NOMO-1 (cell line): ENCODE results near the gene ANKRD13D.

Source experiments
- DNase-seq, 2 experiments: peaks; one replicate each; lab custom pipeline; 2025; ENCODE audit not compliant: unreplicated experiment in 2 of 2; lab: John Stamatoyannopoulos, UW

ANKRD13D gene

DNA sequence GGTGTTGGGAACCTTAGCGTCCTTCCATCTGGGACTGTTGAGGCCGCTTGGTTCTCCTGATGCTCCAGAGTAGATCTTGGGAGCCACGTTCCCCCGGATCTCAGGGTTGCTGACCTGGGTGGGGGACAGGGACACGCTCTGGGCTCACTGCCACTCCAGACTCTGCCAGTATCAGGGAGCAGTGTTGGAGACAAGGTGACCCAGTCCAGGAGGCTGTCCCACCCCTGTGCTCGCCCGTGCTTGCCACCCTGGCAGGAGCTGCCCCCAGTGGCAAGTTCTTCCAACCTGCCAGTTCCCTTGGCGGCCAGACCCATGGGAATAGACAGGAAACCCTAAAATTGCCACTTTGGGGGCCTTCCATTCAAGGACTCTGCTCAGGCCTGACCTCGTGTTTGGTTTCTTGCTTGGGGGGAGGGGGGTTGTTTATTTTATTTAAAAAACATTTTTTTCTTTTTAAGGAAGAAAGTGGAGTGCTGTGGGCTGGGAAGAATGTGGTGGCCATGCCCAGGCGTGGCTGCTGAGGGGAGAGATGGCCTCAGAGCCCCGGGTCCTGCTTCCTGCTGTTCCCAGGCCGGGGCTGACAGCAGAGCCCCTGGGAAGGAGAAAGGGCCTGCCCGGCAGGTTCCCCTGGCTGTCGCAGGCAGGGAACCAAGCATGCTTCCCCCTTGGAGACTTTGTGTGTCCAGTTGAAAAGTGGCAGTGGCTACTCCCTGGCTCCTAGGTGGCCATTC, 15.7 kb upstream of the ANKRD13D start:
- DNase-seq = no peak

DNA sequence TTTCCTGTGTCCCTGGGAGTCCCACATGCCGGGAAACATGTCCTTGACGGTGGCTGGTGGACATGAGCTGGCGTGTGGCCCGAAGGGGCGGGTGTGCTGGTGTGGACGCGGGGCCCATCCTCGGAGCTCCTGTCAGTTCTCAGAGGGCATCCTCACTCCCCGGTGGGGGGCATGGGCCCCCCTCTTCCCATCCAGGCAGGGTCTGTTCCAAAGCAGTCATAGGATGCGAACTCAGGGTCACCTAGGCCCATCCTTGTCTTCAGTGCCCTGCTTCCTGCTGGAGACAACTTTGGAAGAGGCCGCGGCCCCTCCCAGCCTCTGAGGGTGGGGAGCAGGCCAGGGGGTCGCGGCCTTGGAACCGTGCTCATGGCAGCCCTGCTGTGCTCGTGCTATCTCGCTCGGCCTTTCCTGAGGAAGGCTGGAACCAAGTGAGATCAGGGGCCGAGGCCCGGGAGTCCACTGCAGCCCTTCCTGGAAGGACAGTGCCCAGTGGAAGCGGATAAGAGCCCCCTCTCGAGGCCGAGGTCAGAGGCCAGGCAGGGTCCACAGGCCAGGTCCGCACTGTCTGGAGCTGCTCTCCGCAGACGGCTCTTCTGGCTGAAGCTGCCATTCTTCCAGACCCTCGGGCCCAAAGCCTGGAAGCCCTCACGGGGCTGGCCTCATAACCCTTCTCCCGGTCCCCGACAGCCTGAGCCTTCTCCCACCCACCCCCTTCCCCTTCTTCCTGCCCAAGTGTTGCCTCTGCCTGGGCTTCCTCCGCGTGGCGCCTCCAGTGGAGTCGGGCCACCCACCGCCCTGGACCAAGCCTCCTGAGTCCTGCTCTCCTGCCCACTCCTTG, 14.1 kb upstream of the ANKRD13D start:
- DNase-seq = no peak

DNA sequence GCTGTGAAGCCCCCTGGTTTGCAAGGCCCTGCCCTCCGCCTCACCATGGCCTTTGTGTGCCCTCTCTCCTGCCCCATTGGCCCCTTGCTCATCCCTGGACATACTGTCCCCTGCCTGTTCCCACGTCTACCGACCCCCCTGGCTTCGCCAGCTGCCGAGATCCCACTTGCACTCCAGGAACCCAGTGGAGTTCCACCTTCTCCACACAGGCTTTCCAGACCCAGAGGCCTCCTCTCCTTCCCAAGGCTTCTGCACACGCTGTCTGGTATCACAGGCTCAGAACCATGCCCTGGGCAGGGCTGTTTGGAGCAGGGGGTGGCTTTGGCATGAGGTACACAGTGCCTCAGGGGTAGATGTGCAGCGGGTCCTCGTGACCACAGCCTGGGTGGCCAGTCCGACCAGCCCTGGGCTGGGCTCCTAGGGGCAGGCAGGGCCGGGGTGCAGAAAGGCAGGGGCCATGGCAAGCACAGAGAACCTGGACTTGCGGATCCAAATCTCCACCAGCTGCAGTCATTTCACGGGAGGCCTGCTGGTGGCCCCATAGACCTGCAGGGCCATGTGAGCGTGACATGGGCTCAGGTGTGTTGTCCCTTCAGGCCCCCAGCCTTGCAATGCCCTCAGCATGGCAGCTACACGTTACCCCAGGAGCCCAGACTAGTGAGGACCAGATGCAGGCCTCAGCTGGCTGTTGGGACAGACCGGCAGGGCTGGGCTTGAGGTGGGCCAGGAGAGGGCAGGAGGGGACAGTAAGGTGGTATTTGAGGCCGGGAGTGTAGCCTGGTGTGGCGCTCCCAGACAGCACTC, 13.3 kb upstream of the ANKRD13D start:
- DNase-seq = no peak

DNA sequence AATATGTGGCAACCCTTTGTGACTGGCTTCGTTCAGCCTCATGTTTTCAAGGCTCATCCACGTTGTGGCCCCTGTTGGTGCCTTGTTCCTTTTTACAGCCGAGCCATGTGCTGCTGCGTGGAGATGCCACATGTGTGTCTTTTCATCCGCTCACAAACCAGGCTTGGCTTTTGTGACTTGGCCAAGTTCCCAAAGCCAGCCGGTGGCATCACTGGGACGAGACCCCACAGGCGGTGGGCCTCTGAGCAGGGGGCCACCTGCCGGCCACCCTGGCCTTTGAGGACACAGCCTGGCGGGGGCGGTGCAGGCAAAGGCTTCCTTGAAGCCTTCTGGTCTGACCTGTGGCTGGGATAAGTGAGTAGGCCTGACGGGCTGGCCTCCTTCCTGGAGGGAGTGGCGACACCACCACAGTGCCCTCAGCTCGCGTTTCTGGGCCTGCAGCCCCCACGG, 12.3 kb upstream of the ANKRD13D start:
- DNase-seq = peak; percentile 92 to 96

DNA sequence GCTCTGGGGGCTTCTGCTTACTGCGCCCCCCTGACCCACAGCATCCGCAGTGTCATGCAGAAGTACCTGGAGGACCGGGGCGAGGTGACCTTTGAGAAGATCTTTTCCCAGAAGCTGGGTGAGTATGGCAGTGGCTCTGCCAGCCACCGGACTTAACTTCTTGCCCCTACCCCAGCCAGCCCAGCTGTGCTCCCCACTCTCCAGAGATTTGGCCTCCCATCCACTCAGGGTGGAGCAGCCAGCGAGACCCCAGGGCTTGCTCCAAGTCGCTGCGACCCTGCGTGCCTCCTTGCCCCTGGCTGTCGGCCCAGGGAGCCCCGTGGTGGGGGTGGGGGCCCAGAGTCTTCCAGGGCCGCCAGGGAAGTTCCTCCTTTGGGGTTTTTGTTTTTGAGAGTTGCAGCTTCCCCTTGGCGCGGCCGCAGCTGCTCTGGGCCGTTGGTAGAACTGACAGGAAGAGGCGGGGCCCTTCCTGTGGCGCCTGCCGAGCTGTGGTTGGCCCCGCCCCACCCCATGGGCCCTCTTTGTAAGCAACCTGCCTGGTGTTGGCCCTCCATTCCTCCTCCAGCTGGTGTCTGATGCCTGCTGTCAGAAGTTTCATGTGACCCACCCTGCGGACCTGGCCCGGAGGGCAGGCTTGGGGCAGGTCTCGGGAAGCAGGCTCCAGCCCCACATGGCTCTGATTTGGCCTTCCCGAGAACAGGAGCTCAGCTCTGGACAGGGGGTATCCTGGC, 11.7 kb upstream of the ANKRD13D start:
- DNase-seq = peak; percentile 98 to 99

DNA sequence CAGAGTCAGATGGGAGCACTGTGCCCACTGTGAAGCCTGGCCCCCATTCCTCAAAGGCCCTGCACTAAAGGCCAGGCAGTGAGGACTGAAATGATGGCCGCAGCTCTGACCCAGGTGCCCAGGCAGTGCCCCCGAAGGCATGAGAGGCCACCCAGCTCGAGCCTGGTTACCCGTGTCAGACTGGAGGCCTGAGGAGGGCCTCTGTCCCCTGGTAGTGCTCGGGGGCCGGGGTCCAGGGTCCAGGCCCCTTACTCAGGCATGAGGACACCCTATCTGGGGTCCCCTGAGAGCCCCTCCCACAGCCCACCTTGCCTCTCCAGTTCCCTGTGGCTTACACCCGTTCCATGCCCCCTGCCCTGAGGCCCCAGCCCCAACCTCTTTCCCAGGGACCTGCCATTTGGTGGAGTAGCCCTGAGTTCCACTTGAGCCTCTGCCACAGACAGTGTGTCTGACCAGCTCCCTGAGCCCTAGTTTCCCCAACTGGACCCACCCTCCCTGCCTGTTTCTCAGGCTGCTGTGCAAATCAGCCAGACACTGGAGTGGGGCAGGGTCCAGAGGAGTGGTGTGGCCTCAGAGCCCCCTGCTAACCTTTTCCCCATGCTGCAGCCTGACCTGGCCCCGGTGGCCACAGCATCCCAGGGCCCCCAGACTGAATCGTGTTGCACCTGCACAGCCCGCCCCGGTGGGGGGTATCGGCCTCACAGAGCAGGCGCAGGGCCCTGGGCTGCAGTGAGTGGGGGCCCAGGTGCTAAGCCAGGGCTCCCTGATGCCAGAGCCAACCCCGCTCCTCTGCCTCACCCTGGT, 10.8 kb upstream of the ANKRD13D start:
- DNase-seq = no peak

DNA sequence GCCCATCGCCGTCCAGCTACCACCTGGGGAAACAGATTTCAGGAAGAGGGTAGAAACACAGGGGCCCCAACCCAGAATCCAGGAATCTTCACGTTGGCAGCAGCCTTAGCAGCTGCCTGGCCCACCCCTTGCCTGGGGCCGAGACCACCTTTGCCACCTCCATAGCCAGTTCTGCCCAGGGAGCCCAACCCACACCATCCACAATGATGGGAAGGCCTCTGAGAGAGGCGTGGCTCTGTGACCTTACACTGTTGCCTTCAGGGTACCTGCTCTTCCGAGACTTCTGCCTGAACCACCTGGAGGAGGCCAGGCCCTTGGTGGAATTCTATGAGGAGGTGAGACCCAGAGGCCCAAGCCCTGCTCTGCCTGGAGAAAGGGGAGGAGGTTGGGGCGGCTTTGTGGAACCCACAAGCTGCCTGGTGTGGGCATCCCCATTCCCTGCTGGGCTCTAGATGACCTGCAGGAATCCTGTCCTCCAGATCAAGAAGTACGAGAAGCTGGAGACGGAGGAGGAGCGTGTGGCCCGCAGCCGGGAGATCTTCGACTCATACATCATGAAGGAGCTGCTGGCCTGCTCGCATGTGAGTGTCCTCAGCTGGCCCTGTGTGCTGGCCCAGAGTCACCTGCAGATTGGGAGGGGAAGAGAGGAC, 10.0 kb upstream of the ANKRD13D start:
- no peak for DNase-seq

DNA sequence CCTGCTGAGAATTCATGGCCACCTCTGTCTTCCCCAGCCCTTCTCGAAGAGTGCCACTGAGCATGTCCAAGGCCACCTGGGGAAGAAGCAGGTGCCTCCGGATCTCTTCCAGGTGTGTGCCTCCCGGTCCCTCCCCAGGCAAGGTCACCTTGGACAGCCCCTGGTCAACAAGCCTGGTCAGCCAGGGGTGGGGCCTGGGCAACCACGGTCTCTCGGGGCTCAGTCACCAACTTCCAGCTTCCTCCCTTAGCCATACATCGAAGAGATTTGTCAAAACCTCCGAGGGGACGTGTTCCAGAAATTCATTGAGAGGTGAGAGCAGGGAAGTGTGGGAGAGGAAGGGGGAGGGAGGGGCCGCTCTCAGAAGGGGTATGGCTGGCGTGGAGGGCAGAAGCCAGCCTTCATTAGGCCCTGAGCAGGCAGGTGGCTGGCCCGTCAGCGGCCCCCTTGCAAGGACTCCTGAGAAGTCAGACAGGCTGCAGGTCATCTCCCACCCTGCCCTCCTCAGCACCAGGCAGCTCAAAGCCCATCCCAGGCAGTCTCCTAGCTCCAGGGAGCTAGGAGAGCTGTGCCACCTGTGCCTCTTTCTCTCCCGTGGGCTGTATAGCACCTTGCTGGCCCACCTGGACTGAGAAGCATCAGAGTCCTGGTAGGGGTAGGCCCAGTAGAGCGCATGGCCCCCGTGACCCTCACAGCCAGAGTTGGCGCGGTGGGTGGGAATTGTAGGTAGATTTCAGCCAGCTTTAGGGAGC, 9.3 kb upstream of the ANKRD13D start:
- no peak for DNase-seq

DNA sequence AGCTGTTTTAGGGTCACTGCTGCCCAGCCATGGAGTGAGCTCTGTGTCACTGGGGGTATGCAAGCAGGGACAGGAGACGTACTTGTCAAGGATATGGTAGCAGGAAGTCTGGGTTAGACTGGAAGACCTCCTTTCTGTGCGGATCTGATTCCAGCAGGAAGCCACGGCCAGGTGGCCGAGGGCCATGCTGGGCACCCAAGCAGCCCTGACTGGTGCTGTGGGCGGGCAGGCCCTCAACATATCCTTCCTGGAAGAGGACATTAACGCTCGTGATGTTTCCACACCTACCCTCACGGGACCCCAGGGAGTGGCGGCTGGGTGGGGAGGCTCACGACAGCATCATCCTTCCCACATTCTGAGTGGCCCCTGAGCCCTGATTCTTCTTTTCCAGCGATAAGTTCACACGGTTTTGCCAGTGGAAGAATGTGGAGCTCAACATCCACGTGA, 8.7 kb upstream of the ANKRD13D start:
- no peak for DNase-seq

DNA sequence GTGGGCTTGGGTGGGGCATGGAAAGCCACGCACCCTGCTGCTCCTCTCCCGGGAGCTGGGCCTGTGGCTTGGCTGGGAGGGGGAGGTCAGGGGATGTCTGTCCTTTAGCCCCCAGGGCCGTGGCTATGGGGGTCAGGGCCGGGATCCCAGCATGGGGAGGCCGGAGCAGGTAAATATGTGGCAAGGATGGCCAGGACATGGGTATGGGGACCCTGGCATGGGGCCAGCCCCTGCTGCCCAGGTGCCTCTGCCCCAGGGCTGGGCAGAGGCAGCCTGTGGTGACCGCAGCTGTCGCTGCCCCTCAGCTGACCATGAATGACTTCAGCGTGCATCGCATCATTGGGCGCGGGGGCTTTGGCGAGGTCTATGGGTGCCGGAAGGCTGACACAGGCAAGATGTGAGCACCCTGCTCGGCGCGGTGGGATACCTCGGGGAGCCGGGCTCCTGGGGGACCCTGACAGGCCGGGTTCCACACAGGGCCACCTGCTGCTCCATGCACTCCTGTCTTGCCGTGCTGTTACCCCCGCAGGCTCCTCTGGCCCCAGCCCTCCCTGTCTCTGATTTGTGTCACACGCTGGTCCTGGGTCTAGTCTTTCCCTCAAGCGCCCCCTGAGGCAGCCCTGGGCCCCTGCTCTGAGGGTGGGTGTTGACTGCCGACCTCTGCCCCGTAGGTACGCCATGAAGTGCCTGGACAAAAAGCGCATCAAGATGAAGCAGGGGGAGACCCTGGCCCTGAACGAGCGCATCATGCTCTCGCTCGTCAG, 8.1 kb upstream of the ANKRD13D start:
- no peak for DNase-seq

DNA sequence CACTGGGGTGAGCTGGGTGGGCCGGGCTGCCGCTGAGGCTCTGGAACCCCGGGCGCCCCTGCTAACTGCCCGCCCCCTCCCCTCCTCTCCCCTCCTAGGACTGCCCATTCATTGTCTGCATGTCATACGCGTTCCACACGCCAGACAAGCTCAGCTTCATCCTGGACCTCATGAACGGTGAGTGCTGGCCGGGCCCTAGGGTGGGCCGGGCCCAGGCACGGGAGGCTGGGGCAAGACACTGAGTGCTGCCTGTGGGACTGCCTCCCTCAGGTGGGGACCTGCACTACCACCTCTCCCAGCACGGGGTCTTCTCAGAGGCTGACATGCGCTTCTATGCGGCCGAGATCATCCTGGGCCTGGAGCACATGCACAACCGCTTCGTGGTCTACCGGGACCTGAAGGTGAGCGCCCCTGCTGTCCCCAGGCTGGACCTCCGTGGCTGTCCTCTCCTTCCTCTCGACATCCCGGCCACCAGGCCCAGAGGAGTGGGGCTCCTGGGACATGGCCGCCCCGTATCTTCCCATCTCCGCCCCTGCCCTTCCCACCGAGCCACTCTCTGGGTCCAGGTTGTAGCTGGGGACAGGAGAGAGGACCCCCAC, 7.5 kb upstream of the ANKRD13D start:
- DNase-seq = no peak

DNA sequence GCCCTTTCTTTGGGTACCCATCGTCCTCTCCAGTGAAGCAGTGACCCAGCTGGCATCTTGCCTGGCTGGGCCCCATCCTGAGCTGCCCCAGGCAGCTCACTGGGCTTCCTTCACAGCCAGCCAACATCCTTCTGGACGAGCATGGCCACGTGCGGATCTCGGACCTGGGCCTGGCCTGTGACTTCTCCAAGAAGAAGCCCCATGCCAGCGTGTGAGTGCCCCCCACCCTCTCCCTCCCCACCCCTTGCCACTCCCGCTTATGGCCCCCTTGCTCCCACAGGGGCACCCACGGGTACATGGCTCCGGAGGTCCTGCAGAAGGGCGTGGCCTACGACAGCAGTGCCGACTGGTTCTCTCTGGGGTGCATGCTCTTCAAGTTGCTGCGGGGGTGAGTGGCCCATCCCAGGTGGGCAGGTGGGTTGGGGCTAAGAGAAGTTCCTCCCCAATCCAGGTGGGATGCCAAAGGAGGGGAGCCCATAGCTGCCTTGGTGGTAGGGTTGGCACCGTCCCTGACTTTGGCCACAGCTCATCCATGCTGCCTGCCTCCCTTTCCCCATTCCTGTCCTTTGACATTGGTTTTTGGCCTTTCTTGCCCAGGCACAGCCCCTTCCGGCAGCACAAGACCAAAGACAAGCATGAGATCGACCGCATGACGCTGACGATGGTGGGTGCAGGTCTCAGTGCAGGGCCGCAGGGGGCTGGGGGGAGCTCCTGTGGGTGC, 6.8 kb upstream of the ANKRD13D start:
- no peak for DNase-seq

DNA sequence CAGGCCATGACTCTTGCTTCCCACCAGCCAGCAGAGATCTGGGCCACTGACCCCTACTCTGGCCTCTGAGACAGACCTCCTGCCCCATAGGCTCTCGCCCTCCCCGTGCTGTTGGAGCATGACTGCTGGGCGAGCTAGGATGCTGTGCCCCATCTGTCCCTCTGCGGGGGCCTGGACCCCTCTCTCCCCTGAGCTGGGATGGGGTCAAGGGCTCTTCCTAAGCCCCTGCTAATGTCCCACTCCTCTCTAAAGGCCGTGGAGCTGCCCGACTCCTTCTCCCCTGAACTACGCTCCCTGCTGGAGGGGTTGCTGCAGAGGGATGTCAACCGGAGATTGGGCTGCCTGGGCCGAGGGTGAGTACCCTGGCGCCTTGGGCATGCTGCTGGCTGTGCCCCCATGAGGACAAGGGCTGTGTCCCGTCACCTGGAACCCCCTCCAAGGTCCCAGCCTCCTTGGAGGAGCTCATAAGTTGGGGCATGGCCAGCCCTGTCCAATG, 6.2 kb upstream of the ANKRD13D start:
- DNase-seq = no peak

DNA sequence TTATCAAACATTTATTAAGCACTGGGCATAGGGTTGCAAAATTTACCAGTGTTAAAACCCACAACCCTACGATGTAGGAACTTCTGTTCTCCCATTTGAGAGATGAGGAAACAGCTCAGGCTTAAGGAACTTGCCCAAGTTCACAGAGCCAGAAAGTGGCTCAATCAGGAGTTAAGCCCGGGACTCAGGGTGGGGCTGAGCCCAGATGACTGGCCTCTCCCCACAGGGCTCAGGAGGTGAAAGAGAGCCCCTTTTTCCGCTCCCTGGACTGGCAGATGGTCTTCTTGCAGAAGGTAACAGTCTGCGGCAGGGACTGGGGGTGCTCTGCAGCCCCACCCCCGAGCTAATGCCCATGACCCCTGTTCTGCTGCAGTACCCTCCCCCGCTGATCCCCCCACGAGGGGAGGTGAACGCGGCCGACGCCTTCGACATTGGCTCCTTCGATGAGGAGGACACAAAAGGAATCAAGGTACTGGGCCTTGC, 5.6 kb upstream of the ANKRD13D start:
- peak; percentile 84 to 88 for DNase-seq

DNA sequence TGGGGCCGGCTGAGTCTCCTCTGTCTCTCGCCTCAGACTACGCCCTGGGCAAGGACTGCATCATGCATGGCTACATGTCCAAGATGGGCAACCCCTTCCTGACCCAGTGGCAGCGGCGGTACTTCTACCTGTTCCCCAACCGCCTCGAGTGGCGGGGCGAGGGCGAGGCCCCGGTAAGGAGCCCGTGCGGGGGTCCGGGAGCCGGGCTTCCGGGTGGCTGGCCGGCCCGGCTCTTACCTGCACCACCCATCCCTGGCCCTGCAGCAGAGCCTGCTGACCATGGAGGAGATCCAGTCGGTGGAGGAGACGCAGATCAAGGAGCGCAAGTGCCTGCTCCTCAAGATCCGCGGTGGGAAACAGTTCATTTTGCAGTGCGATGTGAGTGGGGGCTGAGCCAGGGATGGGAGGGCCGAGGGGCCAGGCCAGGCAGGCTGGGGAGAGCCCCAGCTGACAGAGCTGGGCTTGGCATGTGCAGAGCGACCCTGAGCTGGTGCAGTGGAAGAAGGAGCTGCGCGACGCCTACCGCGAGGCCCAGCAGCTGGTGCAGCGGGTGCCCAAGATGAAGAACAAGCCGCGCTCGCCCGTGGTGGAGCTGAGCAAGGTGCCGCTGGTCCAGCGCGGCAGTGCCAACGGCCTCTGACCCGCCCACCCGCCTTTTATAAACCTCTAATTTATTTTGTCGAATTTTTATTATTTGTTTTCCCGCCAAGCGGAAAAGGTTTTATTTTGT, 4.1 kb upstream of the ANKRD13D start:
- DNase-seq = no peak
